NCI-H1694 (cell line): ENCODE measurements around the gene ANKFN1.

Experiments
- DNase-seq: peaks from one replicate; lab custom pipeline; 2025; lab: John Stamatoyannopoulos, UW

Gene ANKFN1

GRCh38 chr17:56152874-56153602 lies at the start of gene ANKFN1:
Gene ANKFN1, plus strand, starts transcription at chr17:56153475. Its CDS starts 59,193 bp downstream, at chr17:56212668.
- DNase-seq, result no peak

- no peak for DNase-seq
These were observed 44.4 kb upstream of the ANKFN1 start for GRCh38 chr17:56108811-56109284.

GRCh38 chr17:56109836-56110235 lies 43.4 kb upstream of the ANKFN1 start:
- no peak for DNase-seq

GRCh38 chr17:56110463-56111135 lies 42.7 kb upstream of the ANKFN1 start:
- no peak for DNase-seq

GRCh38 chr17:56111706-56112485 lies 41.4 kb upstream of the ANKFN1 start:
- no peak for DNase-seq

- DNase-seq, result no peak
These were observed 39.8 kb upstream of the ANKFN1 start for GRCh38 chr17:56113486-56113885.

- no peak for DNase-seq
These were observed 38.8 kb upstream of the ANKFN1 start for GRCh38 chr17:56114469-56114868.

GRCh38 chr17:56119191-56119590 lies 34.1 kb upstream of the ANKFN1 start:
- no peak for DNase-seq

- no peak for DNase-seq
These were observed 33.3 kb upstream of the ANKFN1 start for GRCh38 chr17:56119936-56120335.

- peak; percentile 4 for DNase-seq
These were observed 31.9 kb upstream of the ANKFN1 start for GRCh38 chr17:56121191-56122051.

- DNase-seq, result peak; percentile 55
These were observed 27.1 kb upstream of the ANKFN1 start for GRCh38 chr17:56125830-56126819.

GRCh38 chr17:56130026-56130425 lies 23.2 kb upstream of the ANKFN1 start:
- no peak for DNase-seq

- DNase-seq, result peak; percentile 16
These were observed 22.6 kb upstream of the ANKFN1 start for GRCh38 chr17:56130631-56131030.

- DNase-seq, result no peak
These were observed 21.8 kb upstream of the ANKFN1 start for GRCh38 chr17:56131431-56131830.

GRCh38 chr17:56136301-56136700 lies 17.0 kb upstream of the ANKFN1 start:
- DNase-seq, result no peak

GRCh38 chr17:56141046-56141839 lies 12.0 kb upstream of the ANKFN1 start:
- DNase-seq, result no peak

GRCh38 chr17:56142325-56142724 lies 10.9 kb upstream of the ANKFN1 start:
- DNase-seq, result no peak

- DNase-seq, result no peak
These were observed 10.5 kb upstream of the ANKFN1 start for GRCh38 chr17:56142781-56143180.

GRCh38 chr17:56144223-56144622 lies 9.1 kb upstream of the ANKFN1 start:
- DNase-seq, result no peak

- no peak for DNase-seq
These were observed 6.7 kb upstream of the ANKFN1 start for GRCh38 chr17:56146534-56146933.
